HG02943 (cell line): ENCODE data around the gene TIFAB.
"Not testable (repeated sequence)": the region's sequence is repeated elsewhere in the genome, so short reads cannot be mapped to it uniquely, and the experiment has no call there.

ENCODE experiments used
- ATAC-seq: cut with Tn5 transposase; IDR thresholded peaks from one replicate; pipeline ENCODE4 v1.9.1; 2021; ENCODE audit warnings: mild to moderate bottlenecking, low read depth, moderate library complexity; ENCODE audit not compliant: unreplicated experiment

The TIFAB gene, protein sequence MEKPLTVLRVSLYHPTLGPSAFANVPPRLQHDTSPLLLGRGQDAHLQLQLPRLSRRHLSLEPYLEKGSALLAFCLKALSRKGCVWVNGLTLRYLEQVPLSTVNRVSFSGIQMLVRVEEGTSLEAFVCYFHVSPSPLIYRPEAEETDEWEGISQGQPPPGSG

GRCh38 chr5:135452321-135453030 lies at the start of gene TIFAB:
Gene TIFAB (minus strand): TSS chr5:135452351. CDS start chr5:135449939, 2,412 bp downstream.
- ATAC-seq, result no peak

GRCh38 chr5:135498637-135498995 lies 46.5 kb upstream of the TIFAB start:
- no peak for ATAC-seq

DNA sequence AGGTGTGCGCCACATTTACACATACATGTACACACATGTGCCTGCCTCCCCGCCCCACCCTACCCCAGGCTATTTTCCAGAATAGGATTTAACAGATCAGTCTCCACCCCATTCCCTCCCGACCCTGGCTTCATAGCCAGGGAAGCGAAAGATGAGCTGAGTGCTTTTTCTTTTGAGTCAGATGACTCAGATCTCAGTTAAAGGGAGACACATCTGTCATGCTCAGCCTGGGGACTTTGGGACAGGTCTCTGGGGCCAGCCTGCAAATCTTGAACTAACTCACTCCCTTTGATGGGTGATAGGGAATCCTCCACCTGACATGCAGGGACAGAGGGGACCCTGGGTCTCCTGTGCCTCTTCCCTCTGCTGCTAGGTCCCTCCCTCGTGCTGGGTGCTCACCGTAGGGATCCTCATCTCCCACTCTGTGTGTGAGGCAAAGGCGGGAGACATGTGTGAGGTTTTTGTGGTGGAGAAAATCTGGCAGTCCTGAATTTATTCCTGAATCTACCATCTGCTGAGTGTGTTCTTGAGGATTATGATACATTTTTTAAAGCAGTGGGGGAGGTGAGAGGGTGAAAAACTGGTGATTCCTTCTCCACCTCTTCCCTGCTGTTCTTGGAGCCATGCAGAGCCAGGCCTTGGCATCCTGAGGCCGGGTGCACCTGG lies 46.0 kb upstream of the TIFAB start:
- no peak for ATAC-seq

GRCh38 chr5:135495531-135495930 lies 43.4 kb upstream of the TIFAB start:
- not testable (repeated sequence) for ATAC-seq

DNA sequence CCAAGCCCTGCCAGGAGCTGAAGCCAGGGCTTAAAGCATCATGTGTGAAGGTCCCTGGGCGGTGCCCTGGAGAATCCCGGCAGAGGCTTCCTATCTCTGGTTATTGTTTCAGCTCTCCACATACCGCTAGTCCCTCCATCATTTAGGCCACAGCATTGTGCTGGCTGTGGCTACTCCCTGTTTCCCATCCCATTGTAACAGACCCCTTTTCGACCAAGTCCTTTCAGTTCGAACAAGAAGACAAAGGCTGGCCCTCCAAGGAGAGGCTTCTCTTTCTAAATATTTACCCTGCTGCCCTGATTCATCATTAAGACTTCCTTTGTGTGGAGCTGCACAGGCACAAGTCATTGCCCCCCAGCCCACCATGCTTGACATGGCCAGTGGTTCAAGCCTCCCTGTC lies 42.0 kb upstream of the TIFAB start:
- no peak for ATAC-seq

- ATAC-seq, result no peak
Measured at GRCh38 chr5:135493406-135494180, 41.4 kb upstream of the TIFAB start.

GRCh38 chr5:135492319-135492626 lies 40.1 kb upstream of the TIFAB start:
- ATAC-seq, result no peak

GRCh38 chr5:135491552-135492318 lies 39.6 kb upstream of the TIFAB start:
- no peak for ATAC-seq

DNA sequence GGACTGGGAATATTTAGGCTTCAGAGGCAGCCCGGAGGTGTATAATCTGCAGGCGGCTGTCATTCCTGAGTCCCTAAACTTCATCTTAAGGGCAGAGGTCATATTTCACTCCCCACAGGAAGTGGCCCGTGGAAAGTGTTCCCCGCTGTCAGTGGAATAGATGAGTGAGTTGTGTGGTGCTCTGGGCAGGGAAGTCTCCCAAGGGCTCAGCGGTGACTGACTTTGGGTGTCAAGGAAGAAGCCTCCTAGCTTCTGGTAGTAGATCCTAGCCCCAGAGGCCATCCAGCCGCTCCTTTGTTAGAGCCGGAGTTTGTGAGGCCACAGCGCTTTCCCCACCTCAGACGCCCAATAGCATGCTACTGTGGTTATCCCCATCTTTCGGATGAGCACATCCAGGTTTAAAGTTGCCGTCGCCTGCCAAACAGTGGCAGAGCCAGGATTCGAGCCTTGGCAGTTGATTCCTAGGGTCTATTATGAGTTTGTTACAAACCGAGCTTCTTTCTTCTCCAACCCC lies 38.9 kb upstream of the TIFAB start:
- ATAC-seq, result no peak

DNA sequence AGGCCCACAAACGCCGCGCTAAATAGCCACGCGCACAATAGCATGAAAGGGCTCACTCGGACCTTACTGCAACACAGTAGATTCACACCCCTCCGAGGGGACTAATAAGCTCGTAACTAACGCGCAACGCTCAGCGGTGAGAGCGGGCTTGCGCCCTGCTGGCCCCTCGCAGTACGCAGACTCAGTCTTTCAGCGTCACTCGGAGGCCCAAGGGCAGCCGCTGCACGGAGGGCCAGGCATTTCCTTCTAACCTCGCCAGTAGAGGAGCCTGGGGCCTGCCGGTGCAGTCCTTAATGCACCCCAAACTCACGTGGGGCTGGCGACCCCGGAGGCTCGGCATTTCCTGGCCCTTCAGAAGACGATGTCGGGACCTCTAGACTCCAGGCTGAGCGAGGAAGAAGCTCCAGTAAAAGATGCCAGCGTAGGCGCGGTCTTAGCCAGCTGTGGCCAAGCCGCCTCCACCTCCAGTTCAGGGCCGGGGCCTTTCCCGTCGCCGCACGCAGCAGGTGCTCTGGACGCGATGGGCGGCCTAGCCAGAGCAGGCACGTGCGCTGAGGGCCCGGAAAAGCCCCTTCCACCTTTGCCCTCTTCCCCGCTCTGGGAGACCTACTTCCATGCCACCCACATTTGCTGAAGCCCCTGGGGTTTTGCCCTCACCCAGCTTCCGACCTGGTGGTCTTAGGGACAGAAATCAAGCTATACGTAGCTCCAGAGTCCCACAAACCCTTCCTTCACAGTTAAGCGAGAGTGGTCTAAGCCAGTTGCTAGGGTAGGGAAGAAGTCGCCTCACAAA lies 38.3 kb upstream of the TIFAB start:
- ATAC-seq, result no peak

GRCh38 chr5:135489466-135490244 lies 37.5 kb upstream of the TIFAB start:
- no peak for ATAC-seq

GRCh38 chr5:135488727-135489465 lies 36.7 kb upstream of the TIFAB start:
- ATAC-seq, result no peak

DNA sequence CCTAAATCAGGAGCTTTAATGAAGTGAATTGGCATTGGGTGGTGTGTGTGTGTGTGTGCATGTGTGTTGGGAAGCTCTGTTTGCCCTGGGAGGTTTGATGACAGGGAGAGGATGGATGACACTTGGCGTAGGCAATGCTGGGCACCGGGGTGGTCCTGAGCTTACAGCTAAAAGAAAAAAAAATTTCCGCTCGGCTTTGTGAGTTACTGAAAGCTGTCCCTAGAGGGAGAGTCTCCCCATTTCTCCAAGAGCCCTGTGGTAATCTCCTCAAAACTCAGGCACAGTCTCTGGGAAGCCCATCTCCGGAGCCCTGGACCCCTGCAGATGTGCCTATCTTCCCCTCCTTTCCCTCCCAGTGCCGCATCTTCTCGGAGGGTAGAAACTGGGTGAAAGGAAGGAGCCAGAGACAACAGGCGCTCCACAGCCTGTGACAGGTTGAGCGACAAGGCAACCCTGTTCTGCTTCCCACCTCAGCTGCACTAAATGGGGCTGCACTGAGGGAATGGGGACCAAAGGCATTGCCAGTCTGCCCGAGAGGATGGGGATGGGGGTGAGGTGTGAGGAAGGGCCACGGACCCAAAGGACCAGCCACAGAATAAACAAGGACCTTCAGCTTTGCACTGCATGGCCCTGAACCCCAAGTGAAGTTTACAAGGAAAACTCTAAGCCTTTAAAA lies 35.8 kb upstream of the TIFAB start:
- no peak for ATAC-seq

DNA sequence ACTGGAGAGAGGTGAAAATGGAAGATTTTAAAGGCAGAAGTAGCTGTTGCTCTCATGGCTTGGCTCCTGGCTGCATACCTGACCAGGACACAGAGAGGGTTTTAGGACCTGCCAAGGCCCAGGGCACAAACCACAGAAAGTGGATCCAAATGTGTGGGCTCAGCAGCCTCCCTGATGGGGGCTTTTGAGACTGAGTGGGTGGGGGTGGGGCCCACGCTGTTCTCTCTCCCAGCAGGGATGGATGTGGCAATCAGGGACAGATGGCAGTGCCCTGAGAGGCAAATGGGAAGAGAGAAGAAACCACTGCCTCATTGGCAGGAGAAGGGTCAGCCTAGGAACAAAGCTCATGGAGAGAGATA lies 34.9 kb upstream of the TIFAB start:
- no peak for ATAC-seq

DNA sequence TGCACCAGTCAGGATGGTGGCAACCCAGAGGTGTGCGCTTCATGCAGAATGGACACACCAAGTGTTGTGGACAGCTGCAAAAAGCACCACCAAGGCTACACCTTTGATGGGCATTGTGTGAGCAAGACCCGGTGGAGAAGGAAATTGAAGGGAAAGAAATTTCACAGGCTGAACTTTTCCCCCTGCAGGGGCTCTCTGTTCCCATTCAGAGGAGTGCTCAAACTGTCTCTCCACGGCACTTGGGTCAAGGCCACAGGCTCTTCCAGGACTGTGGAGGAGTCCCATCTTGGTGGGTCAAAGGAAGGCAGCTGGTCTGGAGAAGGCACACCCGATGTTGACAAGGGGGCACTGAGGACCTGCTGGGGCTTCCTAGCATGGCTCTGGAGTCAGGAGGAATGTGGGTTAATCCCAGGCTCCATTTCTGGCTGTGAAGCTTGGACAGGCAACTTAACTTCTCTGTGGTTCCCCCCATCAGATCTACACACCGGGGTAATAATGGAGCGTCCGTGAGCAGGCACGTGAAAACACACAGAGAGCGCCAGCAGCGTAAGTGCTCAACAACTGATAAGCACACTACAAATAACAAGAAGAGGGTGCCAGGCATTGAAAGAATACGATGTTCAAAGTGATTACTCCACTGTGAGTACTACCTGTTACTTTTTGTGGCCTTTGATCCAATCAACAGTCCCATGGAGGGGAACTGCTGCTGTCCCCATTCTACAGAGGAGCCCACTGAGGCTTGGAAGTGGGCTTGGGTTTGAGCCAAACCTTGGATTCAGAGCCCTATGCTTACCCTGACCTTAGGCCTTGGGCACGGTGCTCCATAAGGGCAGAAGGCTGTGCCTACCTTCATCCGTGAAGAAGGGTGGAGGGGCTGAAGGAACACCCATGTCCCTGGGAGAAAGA lies 34.2 kb upstream of the TIFAB start:
- ATAC-seq, result no peak

GRCh38 chr5:135484674-135485086 lies 32.5 kb upstream of the TIFAB start:
- ATAC-seq, result no peak

- ATAC-seq, result no peak
Measured at GRCh38 chr5:135483254-135483653, 31.1 kb upstream of the TIFAB start.
